ENCODE measurements around the gene ZNF814.

DNA sequence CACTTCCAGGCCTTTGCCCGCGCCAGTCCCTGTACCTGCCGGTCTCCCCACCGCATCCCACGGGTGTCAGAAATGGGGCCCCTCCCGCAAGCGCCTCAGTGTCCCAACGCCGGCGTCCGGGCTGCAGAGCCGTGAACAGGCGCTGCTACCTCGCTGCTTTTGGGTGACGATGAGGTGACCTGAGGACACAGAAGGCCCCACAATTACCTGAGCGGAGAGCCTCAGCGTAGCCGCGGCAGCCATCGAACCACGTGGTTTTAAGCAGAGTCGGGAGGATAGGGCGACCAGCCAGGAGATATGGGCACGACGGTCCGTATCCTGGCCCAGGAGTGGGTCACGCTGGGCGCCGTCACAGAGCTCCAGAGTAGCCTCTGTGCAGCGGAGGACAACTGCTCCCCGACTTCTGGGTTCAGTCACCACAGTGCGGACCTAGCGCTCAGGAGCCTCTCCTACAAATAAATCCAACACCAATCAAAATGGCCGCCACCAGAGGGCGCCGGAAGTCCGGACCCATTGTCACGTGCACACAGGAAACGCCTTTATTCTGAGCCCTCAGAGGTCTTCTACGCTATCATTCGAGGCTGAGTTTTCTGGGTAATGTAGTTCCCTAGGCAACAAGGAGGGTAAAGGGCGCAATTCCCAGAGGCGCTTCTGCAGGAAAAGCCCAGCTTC is at the start of gene ZNF814:
- TF ChIP-seq, protein P1, sequence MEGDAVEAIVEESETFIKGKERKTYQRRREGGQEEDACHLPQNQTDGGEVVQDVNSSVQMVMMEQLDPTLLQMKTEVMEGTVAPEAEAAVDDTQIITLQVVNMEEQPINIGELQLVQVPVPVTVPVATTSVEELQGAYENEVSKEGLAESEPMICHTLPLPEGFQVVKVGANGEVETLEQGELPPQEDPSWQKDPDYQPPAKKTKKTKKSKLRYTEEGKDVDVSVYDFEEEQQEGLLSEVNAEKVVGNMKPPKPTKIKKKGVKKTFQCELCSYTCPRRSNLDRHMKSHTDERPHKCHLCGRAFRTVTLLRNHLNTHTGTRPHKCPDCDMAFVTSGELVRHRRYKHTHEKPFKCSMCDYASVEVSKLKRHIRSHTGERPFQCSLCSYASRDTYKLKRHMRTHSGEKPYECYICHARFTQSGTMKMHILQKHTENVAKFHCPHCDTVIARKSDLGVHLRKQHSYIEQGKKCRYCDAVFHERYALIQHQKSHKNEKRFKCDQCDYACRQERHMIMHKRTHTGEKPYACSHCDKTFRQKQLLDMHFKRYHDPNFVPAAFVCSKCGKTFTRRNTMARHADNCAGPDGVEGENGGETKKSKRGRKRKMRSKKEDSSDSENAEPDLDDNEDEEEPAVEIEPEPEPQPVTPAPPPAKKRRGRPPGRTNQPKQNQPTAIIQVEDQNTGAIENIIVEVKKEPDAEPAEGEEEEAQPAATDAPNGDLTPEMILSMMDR (conservative IDR thresholded peaks at IDR 0.05; ENCODE audit: low read depth, low read length), result peak; percentile 43
- TF ChIP-seq EZH2 (IDR thresholded peaks at IDR 0.05; ENCODE audit: borderline replicate concordance, low read depth, low read length, poor library complexity, severe bottlenecking), result no peak

Data from A673 (cell line).